H1 (cell line): ENCODE results near the gene CACNB4. TPM values are rescaled to one million over a fixed set of nuclear protein-coding genes. Genes with fewer than 3 reads are reported as not detected.

ENCODE experiments used
- CTCF ChIA-PET: fragments of 300-600 bp; sonication (Branson Sonifier 250); formaldehyde crosslinking; loops from one replicate; lab custom pipeline; 2021; ENCODE audit not compliant: partially characterized antibody; lab: Charles Lee
- POLR2A ChIA-PET: fragments of 300-600 bp; sonication (Branson Sonifier 250); formaldehyde crosslinking; loops from one replicate; lab custom pipeline; 2021; ENCODE audit warnings: inconsistent platforms; ENCODE audit not compliant: partially characterized antibody; lab: Charles Lee
- DNase-seq, 2 experiments: peaks; one replicate each; pipeline versions ENCODE4 v3.0.0 to v3.0.0-alpha.2; 2010 to 2022; ENCODE audit warnings: low spot score in 2 of 2, low read depth in 1 of 2, mixed read lengths in 1 of 2
- FAIRE-seq: peaks from 2 replicates; lab custom pipeline; 2011; peaks lifted over from hg19 to GRCh38; lab: Jason Lieb, UNC
- H2AFZ ChIP-seq: 2 replicates; pipeline ENCODE4 v1.8.1; 2012; ENCODE audit warnings: low read length, inconsistent platforms
- H2AK5ac ChIP-seq: 2 replicates; pipeline ENCODE4 v1.6.1; 2013; ENCODE audit warnings: low read depth, low read length
- H2BK120ac ChIP-seq: replicated peaks from 2 replicates; pipeline ENCODE3; 2013; ENCODE audit warnings: low read depth, low read length, inconsistent platforms
- H2BK12ac ChIP-seq: 2 replicates; pipeline ENCODE4 v1.6.1; 2013; ENCODE audit warnings: low read depth, low read length
- H2BK15ac ChIP-seq: 2 replicates; pipeline ENCODE4 v1.6.1; 2013; ENCODE audit warnings: low read length
- H2BK20ac ChIP-seq: 2 replicates; pipeline ENCODE4 v1.6.1; 2013; ENCODE audit warnings: low read length
- H2BK5ac ChIP-seq: 2 replicates; pipeline ENCODE4 v1.6.1; 2013; ENCODE audit warnings: low read depth, low read length
- H3K14ac ChIP-seq: 2 replicates; pipeline ENCODE4 v1.6.1; 2013; ENCODE audit warnings: inconsistent platforms; ENCODE audit not compliant: insufficient read length
- H3K18ac ChIP-seq: 2 replicates; pipeline ENCODE4 v1.6.1; 2013; ENCODE audit warnings: low read length; ENCODE audit errors: extremely low read depth
- H3K23ac ChIP-seq: 2 replicates; pipeline ENCODE4 v1.6.1; 2013; ENCODE audit warnings: inconsistent platforms; ENCODE audit not compliant: insufficient read length
- H3K23me2 ChIP-seq: 2 replicates; pipeline ENCODE4 v1.6.1; 2013; ENCODE audit warnings: low read depth, low read length
- H3K27ac ChIP-seq: 2 replicates; pipeline ENCODE4 v1.6.1; 2011; ENCODE audit warnings: low read depth, low read length, inconsistent platforms
- H3K27me3 ChIP-seq, 4 experiments: replicated peaks in 1 of 4; 1 replicate in 1 of 4; 2 replicates in 3 of 4; pipeline versions ENCODE4 v1.6.1 to v1.8.1; 2011 to 2013; ENCODE audit warnings: low read length in 3 of 4, mild to moderate bottlenecking in 3 of 4, inconsistent platforms in 2 of 4, mixed read lengths in 2 of 4, moderate library complexity in 1 of 4; ENCODE audit not compliant: control insufficient read depth in 3 of 4, insufficient read depth in 3 of 4; ENCODE audit errors: extremely low read depth in 1 of 4
- H3K36me3 ChIP-seq, 4 experiments: 2 replicates each; pipeline versions ENCODE4 v1.6.1 to v1.8.1; 2011 to 2013; ENCODE audit warnings: mild to moderate bottlenecking in 4 of 4, low read length in 3 of 4, moderate library complexity in 2 of 4, control low read depth in 1 of 4, inconsistent platforms in 1 of 4; ENCODE audit not compliant: insufficient read depth in 4 of 4, control insufficient read depth in 2 of 4
- H3K4ac ChIP-seq: replicated peaks from 2 replicates; pipeline ENCODE3; 2013; ENCODE audit warnings: low read length, low read depth, mixed read lengths, inconsistent platforms; ENCODE audit not compliant: insufficient read length
- H3K4me1 ChIP-seq, 4 experiments: replicated peaks in 1 of 4; 1 replicate in 1 of 4; 2 replicates in 3 of 4; pipeline versions ENCODE4 v1.6.1 to v1.8.1; 2011 to 2013; ENCODE audit warnings: low read length in 3 of 4, inconsistent platforms in 2 of 4, mixed read lengths in 1 of 4; ENCODE audit not compliant: insufficient read depth in 4 of 4, control insufficient read depth in 3 of 4
- H3K4me2 ChIP-seq, 2 experiments: 2 replicates each; pipeline versions ENCODE4 v1.6.1 to v1.8.1; 2011 to 2013; ENCODE audit warnings: low read depth in 2 of 2, low read length in 2 of 2, control low read depth in 1 of 2, inconsistent platforms in 1 of 2, mild to moderate bottlenecking in 1 of 2; ENCODE audit not compliant: insufficient read depth in 1 of 2
- H3K4me3 ChIP-seq, 4 experiments: fragments of 200-600, 300-600 bp in 1 of 4; sonication (generic), shearing (Covaris generic), sonication (Bioruptor Twin) in 1 of 4; 2 replicates each; pipeline versions ENCODE4 v1.5.1 to v1.8.1; 2011 to 2016; ENCODE audit warnings: low read length in 4 of 4, low read depth in 3 of 4, control low read depth in 2 of 4, inconsistent platforms in 2 of 4, mild to moderate bottlenecking in 2 of 4, mixed read lengths in 1 of 4, moderate library complexity in 1 of 4; ENCODE audit not compliant: insufficient read depth in 2 of 4; ENCODE audit errors: extremely low read depth in 1 of 4
- H3K56ac ChIP-seq: replicated peaks from 2 replicates; pipeline ENCODE3; 2013; ENCODE audit warnings: low read depth, mild to moderate bottlenecking, mixed read lengths, low read length, inconsistent platforms; ENCODE audit not compliant: insufficient read length
- H3K79me1 ChIP-seq: 2 replicates; pipeline ENCODE4 v1.6.1; 2013; ENCODE audit warnings: low read depth, low read length, control low read depth
- H3K79me2 ChIP-seq, 2 experiments: 2 replicates each; pipeline versions ENCODE4 v1.6.1 to v1.8.1; 2012 to 2013; ENCODE audit warnings: low read length in 2 of 2, mild to moderate bottlenecking in 2 of 2, inconsistent platforms in 1 of 2; ENCODE audit not compliant: insufficient read depth in 2 of 2, control insufficient read depth in 1 of 2
- H3K9ac ChIP-seq, 4 experiments: replicated peaks in 1 of 4; 1 replicate in 1 of 4; 2 replicates in 3 of 4; pipeline versions ENCODE4 v1.6.1 to v1.8.1; 2011 to 2013; ENCODE audit warnings: low read depth in 3 of 4, low read length in 3 of 4, control low read depth in 2 of 4, mild to moderate bottlenecking in 2 of 4, moderate library complexity in 2 of 4, inconsistent platforms in 1 of 4; ENCODE audit errors: extremely low read depth in 1 of 4
- H3K9me3 ChIP-seq, 2 experiments: 2 replicates each; pipeline versions ENCODE4 v1.6.1 to v1.8.1; 2012 to 2013; ENCODE audit warnings: mild to moderate bottlenecking in 2 of 2, moderate library complexity in 2 of 2, control low read depth in 1 of 2, inconsistent platforms in 1 of 2, low read depth in 1 of 2, low read length in 1 of 2, mixed read lengths in 1 of 2; ENCODE audit not compliant: insufficient read depth in 2 of 2
- H4K20me1 ChIP-seq, 2 experiments: replicated peaks in 1 of 2; 2 replicates each; pipeline versions ENCODE3 to v1.8.1; 2011 to 2013; ENCODE audit warnings: inconsistent platforms in 2 of 2, low read length in 2 of 2, mild to moderate bottlenecking in 1 of 2; ENCODE audit not compliant: insufficient read depth in 2 of 2, control insufficient read depth in 1 of 2
- H4K5ac ChIP-seq: 2 replicates; pipeline ENCODE4 v1.6.1; 2013; ENCODE audit warnings: low read length, low read depth, mixed read lengths, inconsistent platforms; ENCODE audit not compliant: insufficient read length
- H4K8ac ChIP-seq: 2 replicates; pipeline ENCODE4 v1.8.0; 2013; ENCODE audit warnings: mild to moderate bottlenecking, moderate library complexity, low read length, inconsistent platforms; ENCODE audit not compliant: insufficient read depth; ENCODE audit errors: extremely low read depth
- H4K91ac ChIP-seq: replicated peaks from 2 replicates; pipeline ENCODE3; 2013; ENCODE audit warnings: low read length, mixed read lengths, inconsistent platforms; ENCODE audit not compliant: insufficient read length
- CREB1 ChIP-seq: IDR thresholded peaks from 2 replicates; pipeline ENCODE4 v1.6.1; 2012; ENCODE audit warnings: inconsistent platforms
- EGR1 ChIP-seq: IDR thresholded peaks from 2 replicates; pipeline ENCODE4 v1.6.1; 2011; ENCODE audit warnings: low read depth, low read length, borderline replicate concordance
- KDM4A ChIP-seq: IDR thresholded peaks from one replicate; pipeline ENCODE4 v1.7.1; 2012; ENCODE audit warnings: low read depth, mild to moderate bottlenecking, moderate library complexity, low read length, inconsistent platforms; ENCODE audit not compliant: severe bottlenecking
- MAFK ChIP-seq: IDR thresholded peaks from 2 replicates; pipeline ENCODE4 v1.6.1; 2012; ENCODE audit warnings: low read depth, mild to moderate bottlenecking, improper control_type of control experiment, low read length
- MAX ChIP-seq: IDR thresholded peaks from 2 replicates; pipeline ENCODE4 v1.6.1; 2012; ENCODE audit warnings: inconsistent platforms
- NRF1 ChIP-seq: IDR thresholded peaks from 2 replicates; pipeline ENCODE4 v1.6.1; 2011; ENCODE audit warnings: mild to moderate bottlenecking, low read depth, low read length, improper control_type of control experiment
- PHF8 ChIP-seq: fragments of 200-600 bp; sonication (generic); conservative IDR thresholded peaks from 2 replicates; pipeline ENCODE4 v1.7.1; 2012; ENCODE audit warnings: low read depth, mild to moderate bottlenecking, inconsistent platforms, low read length, moderate library complexity
- POU5F1 ChIP-seq: IDR thresholded peaks from 2 replicates; pipeline ENCODE4 v1.6.1; 2011; ENCODE audit warnings: low read depth, mild to moderate bottlenecking, low read length, moderate library complexity
- SIX5 ChIP-seq: IDR thresholded peaks from 2 replicates; pipeline ENCODE4 v1.6.1; 2011; ENCODE audit warnings: mild to moderate bottlenecking, low read depth, low read length
- SP4 ChIP-seq: IDR thresholded peaks from 2 replicates; pipeline ENCODE4 v1.6.1; 2012; ENCODE audit warnings: low read length, inconsistent platforms
- TAF1 ChIP-seq: IDR thresholded peaks from 2 replicates; pipeline ENCODE4 v1.6.1; 2011; ENCODE audit warnings: mild to moderate bottlenecking, low read depth, low read length
- ZNF274 ChIP-seq: IDR thresholded peaks from 2 replicates; pipeline ENCODE4 v1.7.0; 2012; ENCODE audit warnings: low read length, borderline replicate concordance; ENCODE audit errors: extremely low read depth
- WGBS, 2 experiments: shearing (Covaris generic) in 1 of 2; methylation state at CpG; one replicate each; pipeline versions ENCODE4 v1.1.6 to v1.1.7; 2013 to 2015; ENCODE audit warnings: low lambda C conversion rate in 2 of 2, mixed read lengths in 2 of 2, inconsistent platforms in 1 of 2, low coverage in 1 of 2, missing lambda C conversion rate in 1 of 2; ENCODE audit not compliant: insufficient replicate concordance in 2 of 2, insufficient coverage in 1 of 2, insufficient read length in 1 of 2; ENCODE audit errors: extremely low coverage in 1 of 2, missing lambda C conversion rate in 1 of 2; 5-methylcytosine and 5-hydroxymethylcytosine counted together
- polyA plus RNA-seq, 7 experiments: library from polyadenylated mRNA; depleted of rRNA in 3 of 7; stranded (reverse) in 5 of 7; unstranded in 2 of 7; fragments of >200 nt in 5 of 7; fragments of 200-250 nt in 2 of 7; gene quantifications; 1 replicate in 5 of 7; 2 replicates in 1 of 7; 4 replicates in 1 of 7; pipeline versions ENCODE4 v1.2.1 to v1.2.3, GENCODE V29; 2011 to 2013; ENCODE audit warnings: missing spikeins in 2 of 7, mixed read lengths in 2 of 7
- total RNA-seq: library from RNA; stranded (reverse); fragmentation: NEBNext Ultra II Directional; extraction: Animal tissue kit (Norgen Biotek cat#: 25700); gene quantifications from 2 replicates; pipeline ENCODE4 v1.2.1, GENCODE V29; 2021

CACNB4 gene
- total and polyA plus RNA-seq, 2 of the 8 experiments (the other 6 are each of a cell fraction or from before 2014, with no cell fraction given): 2.0 to 4.0 TPM

- H3K14ac ChIP-seq: no peak overlapping the region
- H3K4me3 ChIP-seq: no peak overlapping the region
- 84% methylated on average over 1 of the region's 1 CpG; no CpG with 5 or more reads in 1 of the 2 experiments for WGBS, 2 experiments
- no peak overlapping the region for H2AK5ac ChIP-seq
- no peak overlapping the region for H2BK12ac ChIP-seq
- peaks cover 0 to 7% (median 0%) of the 10 kb centered on the region in 4 experiments; a peak in 3 of 7 replicates for H3K4me1 ChIP-seq
- no peak overlapping the region for H3K56ac ChIP-seq
- no peaks in the 10 kb centered on the region for H3K23me2 ChIP-seq
- H2BK120ac ChIP-seq: no peak overlapping the region
- no peak for DNase-seq
- FAIRE-seq: no peak
- no peak overlapping the region for H2BK5ac ChIP-seq
- H4K5ac ChIP-seq: no peak overlapping the region
- H3K36me3 ChIP-seq: no peaks in the 10 kb centered on the region
- ChIA-PET POLR2A (no interaction called here), CTCF (interaction anchor here (2.1 to 3.1 kb wide), 2 partner anchors 16 kb away, joined by 5 to 15 read pairs; no protein-coding TSS in a partner anchor)
- no peak overlapping the region for H2AFZ ChIP-seq
- H2BK15ac ChIP-seq: no peak overlapping the region
- H3K79me2 ChIP-seq: no peaks in the 10 kb centered on the region
- H4K8ac ChIP-seq: no peak overlapping the region
- H4K20me1 ChIP-seq: no peaks in the 10 kb centered on the region
- H3K27me3 ChIP-seq: no peaks in the 10 kb centered on the region
- H3K9ac ChIP-seq: no peak overlapping the region
- no peak overlapping the region for H3K18ac ChIP-seq
- no peak overlapping the region for H3K4me2 ChIP-seq
- TF ChIP-seq NRF1 (no peak), EGR1 (no peak), MAX (no peak), POU5F1 (no peak), PHF8 (no peak), ZNF274 (no peak), SIX5 (no peak), TAF1 (no peak), KDM4A (no peak), MAFK (no peak), CREB1 (no peak), SP4 (no peak)
- no peaks in the 10 kb centered on the region for H3K9me3 ChIP-seq
- no peaks in the 10 kb centered on the region for H3K79me1 ChIP-seq
- no peak overlapping the region for H3K4ac ChIP-seq
- no peak overlapping the region for H3K23ac ChIP-seq
- H3K27ac ChIP-seq: no peak overlapping the region
- no peak overlapping the region for H4K91ac ChIP-seq
- H2BK20ac ChIP-seq: no peak overlapping the region
These were observed 167.1 kb downstream of the CACNB4 start for GRCh38 chr2:151931756-151932155.
